ENCODE results near the gene CATSPERE.

Gene CATSPERE, protein sequence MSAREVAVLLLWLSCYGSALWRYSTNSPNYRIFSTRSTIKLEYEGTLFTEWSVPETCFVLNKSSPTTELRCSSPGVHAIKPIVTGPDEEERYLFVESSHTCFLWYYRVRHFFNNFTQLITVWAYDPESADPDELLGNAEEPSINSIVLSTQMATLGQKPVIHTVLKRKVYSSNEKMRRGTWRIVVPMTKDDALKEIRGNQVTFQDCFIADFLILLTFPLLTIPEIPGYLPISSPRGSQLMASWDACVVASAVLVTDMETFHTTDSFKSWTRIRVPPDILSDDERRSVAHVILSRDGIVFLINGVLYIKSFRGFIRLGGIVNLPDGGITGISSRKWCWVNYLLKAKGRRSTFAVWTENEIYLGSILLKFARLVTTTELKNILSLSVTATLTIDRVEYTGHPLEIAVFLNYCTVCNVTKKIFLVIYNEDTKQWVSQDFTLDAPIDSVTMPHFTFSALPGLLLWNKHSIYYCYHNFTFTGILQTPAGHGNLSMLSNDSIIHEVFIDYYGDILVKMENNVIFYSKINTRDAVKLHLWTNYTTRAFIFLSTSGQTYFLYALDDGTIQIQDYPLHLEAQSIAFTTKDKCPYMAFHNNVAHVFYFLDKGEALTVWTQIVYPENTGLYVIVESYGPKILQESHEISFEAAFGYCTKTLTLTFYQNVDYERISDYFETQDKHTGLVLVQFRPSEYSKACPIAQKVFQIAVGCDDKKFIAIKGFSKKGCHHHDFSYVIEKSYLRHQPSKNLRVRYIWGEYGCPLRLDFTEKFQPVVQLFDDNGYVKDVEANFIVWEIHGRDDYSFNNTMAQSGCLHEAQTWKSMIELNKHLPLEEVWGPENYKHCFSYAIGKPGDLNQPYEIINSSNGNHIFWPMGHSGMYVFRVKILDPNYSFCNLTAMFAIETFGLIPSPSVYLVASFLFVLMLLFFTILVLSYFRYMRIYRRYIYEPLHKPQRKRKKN

GRCh38 chr1:244461245-244462071, at the start of gene CATSPERE:
CATSPERE (plus strand) TSS chr1:244461273; CDS start chr1:244461430, 157 bp downstream.
- peak within 1 kb of the TSS; percentile 81 to 91 (median 83) for H3K4me3 Mint-ChIP-seq
- H3K27ac Mint-ChIP-seq = peak within 1 kb of the TSS; percentile 81 to 97 (median 91)
- no peaks in the 10 kb centered on the region for H3K27me3 Mint-ChIP-seq (ENCODE audit: low read depth)
- peaks cover 10% of the 10 kb centered on the region for H3K9me3 Mint-ChIP-seq
- peaks cover 12% of the 10 kb centered on the region for H3K36me3 Mint-ChIP-seq (ENCODE audit: low read depth)
- no peak for TF ChIP-seq CTCF (IDR thresholded peaks at IDR 0.05; ENCODE audit: unreplicated experiment in 3 of 3)
- H3K4me1 Mint-ChIP-seq = peaks cover 5% of the 10 kb centered on the region

GRCh38 chr1:244412176-244412575, 48.9 kb upstream of the CATSPERE start:
- H3K36me3 Mint-ChIP-seq (ENCODE audit: low read depth) = peaks cover 82% of the 10 kb centered on the region
- H3K9me3 Mint-ChIP-seq = no peaks in the 10 kb centered on the region
- H3K27me3 Mint-ChIP-seq (ENCODE audit: low read depth) = no peaks in the 10 kb centered on the region
- no peak overlapping the region for H3K4me3 Mint-ChIP-seq
- TF ChIP-seq CTCF (IDR thresholded peaks at IDR 0.05; ENCODE audit: unreplicated experiment in 3 of 3) = no peak
- no peak overlapping the region for H3K27ac Mint-ChIP-seq
- no peaks in the 10 kb centered on the region for H3K4me1 Mint-ChIP-seq

GRCh38 chr1:244413736-244414135, 47.3 kb upstream of the CATSPERE start:
- Mint-ChIP-seq H3K4me3 (no peak overlapping the region), H3K27ac (no peak overlapping the region), H3K36me3 (ENCODE audit: low read depth) (peaks cover 87% of the 10 kb centered on the region), H3K9me3 (no peaks in the 10 kb centered on the region), H3K4me1 (no peaks in the 10 kb centered on the region), H3K27me3 (ENCODE audit: low read depth) (no peaks in the 10 kb centered on the region)
- TF ChIP-seq CTCF (IDR thresholded peaks at IDR 0.05; ENCODE audit: unreplicated experiment in 3 of 3) = no peak

DNA sequence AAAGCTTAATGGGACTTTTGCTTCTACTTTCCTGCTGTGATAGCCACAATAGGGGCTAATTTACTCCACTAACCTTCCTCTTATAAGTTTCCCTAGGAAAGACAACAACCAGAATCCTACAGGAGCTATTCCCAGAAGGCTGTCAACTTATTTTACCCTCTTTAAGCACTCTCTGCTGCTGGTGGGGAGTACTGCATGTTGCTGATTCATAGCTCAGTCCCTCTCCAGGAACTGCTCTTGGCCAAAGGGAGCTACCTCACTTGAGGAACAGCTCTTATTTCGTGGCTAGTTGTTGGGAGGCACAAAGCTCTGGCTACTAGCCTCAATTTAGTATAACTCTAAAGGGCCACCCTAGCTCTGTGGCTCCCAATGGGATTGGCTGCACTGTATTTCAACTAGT, 46.5 kb upstream of the CATSPERE start:
- no peak overlapping the region for H3K27ac Mint-ChIP-seq
- H3K4me1 Mint-ChIP-seq = no peaks in the 10 kb centered on the region
- no peak overlapping the region for H3K4me3 Mint-ChIP-seq
- H3K9me3 Mint-ChIP-seq = no peaks in the 10 kb centered on the region
- H3K36me3 Mint-ChIP-seq (ENCODE audit: low read depth) = peaks cover 85% of the 10 kb centered on the region
- TF ChIP-seq CTCF (IDR thresholded peaks at IDR 0.05; ENCODE audit: unreplicated experiment in 3 of 3) = no peak
- no peaks in the 10 kb centered on the region for H3K27me3 Mint-ChIP-seq (ENCODE audit: low read depth)

GRCh38 chr1:244419024-244419423, 42.0 kb upstream of the CATSPERE start:
- TF ChIP-seq CTCF (IDR thresholded peaks at IDR 0.05; ENCODE audit: unreplicated experiment in 3 of 3) = no peak
- H3K27me3 Mint-ChIP-seq (ENCODE audit: low read depth) = no peaks in the 10 kb centered on the region
- H3K4me3 Mint-ChIP-seq = no peak overlapping the region
- peaks cover 65% of the 10 kb centered on the region for H3K36me3 Mint-ChIP-seq (ENCODE audit: low read depth)
- H3K4me1 Mint-ChIP-seq = no peaks in the 10 kb centered on the region
- no peaks in the 10 kb centered on the region for H3K9me3 Mint-ChIP-seq
- no peak overlapping the region for H3K27ac Mint-ChIP-seq

Measured in nephron (organoid).